ENCODE data around the gene ORM1. TPM values are rescaled to one million over a fixed set of nuclear protein-coding genes. Genes with fewer than 3 reads are reported as not detected.

Gene ORM1
- total and polyA plus RNA-seq, 9 donors, result 0.30 to 11.9 (median 2.1) TPM; not detected in 4

DNA sequence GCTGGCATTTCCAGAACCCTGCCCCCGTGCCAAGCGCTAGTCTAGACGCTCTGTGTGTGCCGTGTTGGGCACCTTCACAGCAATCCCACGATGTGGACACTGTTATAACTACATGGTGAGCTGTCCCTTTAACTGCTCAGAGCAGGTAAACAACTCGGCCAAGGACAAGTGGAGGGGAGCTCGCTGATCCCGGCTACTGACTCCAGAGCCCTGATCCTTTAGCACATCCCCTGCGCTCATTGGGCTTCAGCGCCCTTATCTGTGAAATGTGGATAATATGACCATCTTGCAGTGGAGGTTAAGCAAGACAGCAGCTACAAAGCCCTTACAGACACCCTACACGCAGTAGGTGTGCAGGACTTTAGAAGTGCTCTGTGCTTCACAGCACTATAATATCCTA is 23.2 kb downstream of the ORM1 start:
- WGBS, 3 donors, result 47 to 62% (median 53%) methylated on average over 11 of the region's 11 CpGs
- H3K36me3 ChIP-seq, result no peaks in the 10 kb centered on the region
- no peak overlapping the region for H3K4me3 ChIP-seq
- H3K27me3 ChIP-seq, result no peaks in the 10 kb centered on the region
- H3K4me1 ChIP-seq (ENCODE audit: insufficient read depth), result no peaks in the 10 kb centered on the region
- TF ChIP-seq CTCF (IDR thresholded peaks at IDR 0.05) (no peak), POLR2A (IDR thresholded peaks at IDR 0.05) (no peak), EP300 (IDR thresholded peaks at IDR 0.05) (no peak)
- H3K9me3 ChIP-seq, result no peaks in the 10 kb centered on the region
- intact Hi-C loops (cut with DNase I), result loop anchor here in 1 of 4 donors (5.0 kb wide), 1 partner anchor 51 kb away; no protein-coding TSS in a partner anchor
- no peak for DNase-seq
- H3K27ac ChIP-seq, result no peak overlapping the region

DNA sequence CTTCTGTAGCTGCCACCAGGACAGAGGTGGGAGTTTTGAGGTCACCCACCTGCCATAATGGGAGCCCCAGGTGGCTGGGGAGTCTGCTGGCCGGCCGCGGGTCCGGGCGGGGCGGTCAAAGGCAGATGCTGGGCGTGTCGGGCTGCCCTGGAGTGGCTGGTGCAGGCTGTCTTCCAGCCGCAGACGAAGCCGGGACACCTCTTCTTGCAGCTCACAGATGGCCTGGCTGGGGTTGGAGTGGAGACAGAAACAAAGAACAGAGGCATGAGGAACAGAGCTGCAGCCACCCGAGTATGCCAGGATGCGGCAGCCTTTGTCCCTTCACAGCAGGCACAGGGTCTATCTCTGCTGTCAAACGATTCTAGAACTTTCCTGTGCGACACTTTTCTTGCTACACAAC is 24.8 kb downstream of the ORM1 start:
- H3K4me3 ChIP-seq, result no peak overlapping the region
- no peaks in the 10 kb centered on the region for H3K4me1 ChIP-seq (ENCODE audit: insufficient read depth)
- TF ChIP-seq EP300 (IDR thresholded peaks at IDR 0.05) (no peak), POLR2A (IDR thresholded peaks at IDR 0.05) (no peak), CTCF (IDR thresholded peaks at IDR 0.05) (no peak)
- H3K27ac ChIP-seq, result no peak overlapping the region
- 85 to 87% (median 86%) methylated on average over 15 of the region's 15 CpGs for WGBS, 3 donors
- H3K27me3 ChIP-seq, result no peaks in the 10 kb centered on the region
- intact Hi-C loops (cut with DNase I), result loop anchor here in 1 of 4 donors (5.0 kb wide), 1 partner anchor 50 kb away; no protein-coding TSS in a partner anchor
- no peaks in the 10 kb centered on the region for H3K36me3 ChIP-seq
- DNase-seq, result no peak
- H3K9me3 ChIP-seq, result no peaks in the 10 kb centered on the region

- H3K4me3 ChIP-seq, result no peak overlapping the region
- H3K36me3 ChIP-seq, result no peaks in the 10 kb centered on the region
- peak overlapping the region in 1 of 2 donors; percentile 61 for H3K27ac ChIP-seq
- no peak for TF ChIP-seq EP300 (IDR thresholded peaks at IDR 0.05)
- no peak for TF ChIP-seq POLR2A (IDR thresholded peaks at IDR 0.05)
- TF ChIP-seq CTCF (IDR thresholded peaks at IDR 0.05), result no peak
- intact Hi-C loops (cut with DNase I), result loop anchor here in 1 of 4 donors (5.0 kb wide), 1 partner anchor 49 kb away; no protein-coding TSS in a partner anchor
- H3K4me1 ChIP-seq (ENCODE audit: insufficient read depth), result no peaks in the 10 kb centered on the region
- no peaks in the 10 kb centered on the region for H3K9me3 ChIP-seq
- 79 to 84% (median 81%) methylated on average over 12 of the region's 12 CpGs for WGBS, 3 donors
- H3K27me3 ChIP-seq, result no peaks in the 10 kb centered on the region
- DNase-seq, result no peak
These were observed 25.5 kb downstream of the ORM1 start for GRCh38 chr9:114348261-114348905.

- Histone ChIP-seq H3K27ac (peak overlapping the region in 1 of 2 donors; percentile 61), H3K4me1 (ENCODE audit: insufficient read depth) (no peaks in the 10 kb centered on the region), H3K4me3 (no peak overlapping the region), H3K36me3 (no peaks in the 10 kb centered on the region), H3K9me3 (no peaks in the 10 kb centered on the region), H3K27me3 (no peaks in the 10 kb centered on the region)
- peak; percentile 66 to 74 (median 71) for DNase-seq
- TF ChIP-seq EP300 (IDR thresholded peaks at IDR 0.05), result no peak
- TF ChIP-seq CTCF (IDR thresholded peaks at IDR 0.05), result no peak
- no peak for TF ChIP-seq POLR2A (IDR thresholded peaks at IDR 0.05)
- intact Hi-C loops (cut with DNase I), result loop anchor here in 1 of 4 donors (5.0 kb wide), 1 partner anchor 48 kb away; no protein-coding TSS in a partner anchor
- WGBS, 3 donors, result 25 to 31% (median 29%) methylated on average over 9 of the region's 9 CpGs
These were observed 26.1 kb downstream of the ORM1 start for GRCh38 chr9:114348906-114349482.
